Activated T-cell treated with anti-CD3 and anti-CD28 coated beads, Interleukin-2, amount 50 U/mL, for 24 hours (primary cell): ENCODE results near the gene TEX2.
"Not testable (repeated sequence)": the region's sequence is repeated elsewhere in the genome, so short reads cannot be mapped to it uniquely, and the experiment has no call there.

Source experiments
- DNase-seq: peaks from one replicate; pipeline ENCODE4 v3.0.0-alpha.2; 2020
- H3K27ac Mint-ChIP-seq: 2 replicates; pipeline ENCODE4 v1.8.0; 2020; ENCODE audit warnings: mild to moderate bottlenecking, mixed read lengths
- H3K27me3 Mint-ChIP-seq: 2 replicates; pipeline ENCODE4 v1.8.0; 2020; ENCODE audit warnings: mixed read lengths
- H3K36me3 Mint-ChIP-seq: 2 replicates; pipeline ENCODE4 v1.8.0; 2020; ENCODE audit warnings: low read depth, mixed read lengths
- H3K4me1 Mint-ChIP-seq: 2 replicates; pipeline ENCODE4 v1.8.0; 2020; ENCODE audit warnings: low read depth, mixed read lengths
- H3K4me3 Mint-ChIP-seq: 2 replicates; pipeline ENCODE4 v1.8.0; 2020; ENCODE audit warnings: mild to moderate bottlenecking, moderate library complexity, mixed read lengths
- H3K9me3 Mint-ChIP-seq: 2 replicates; pipeline ENCODE4 v1.8.0; 2020; ENCODE audit warnings: mixed read lengths

TEX2 gene

GRCh38 chr17:64236827-64237403 lies 26.1 kb downstream of the TEX2 start:
- no peak for DNase-seq

GRCh38 chr17:64234961-64235360 lies 28.1 kb downstream of the TEX2 start:
- Mint-ChIP-seq H3K9me3 (no peaks in the 10 kb centered on the region), H3K4me1 (peaks cover 29% of the 10 kb centered on the region), H3K4me3 (no peak overlapping the region)

More at GRCh38 chr17:64236827-64237403, 26.1 kb downstream of the TEX2 start:
- H3K36me3 Mint-ChIP-seq, result peaks cover 21% of the 10 kb centered on the region
- H3K4me1 Mint-ChIP-seq, result peaks cover 37% of the 10 kb centered on the region
- H3K9me3 Mint-ChIP-seq, result no peaks in the 10 kb centered on the region
- H3K4me3 Mint-ChIP-seq, result no peak overlapping the region
- H3K27me3 Mint-ChIP-seq, result no peaks in the 10 kb centered on the region
- H3K27ac Mint-ChIP-seq, result no peak overlapping the region

GRCh38 chr17:64232466-64233262 lies 30.4 kb downstream of the TEX2 start:
- Mint-ChIP-seq H3K4me3 (no peak overlapping the region), H3K36me3 (peaks cover 21% of the 10 kb centered on the region), H3K27me3 (no peaks in the 10 kb centered on the region), H3K4me1 (peaks cover 14% of the 10 kb centered on the region), H3K27ac (no peak overlapping the region), H3K9me3 (no peaks in the 10 kb centered on the region)
- DNase-seq, result no peak

More at GRCh38 chr17:64234961-64235360, 28.1 kb downstream of the TEX2 start:
- no peak for DNase-seq
- H3K36me3 Mint-ChIP-seq, result peaks cover 21% of the 10 kb centered on the region
- H3K27me3 Mint-ChIP-seq, result no peaks in the 10 kb centered on the region
- no peak overlapping the region for H3K27ac Mint-ChIP-seq

- no peak overlapping the region for H3K27ac Mint-ChIP-seq
Observed at GRCh38 chr17:64231567-64232141, 31.4 kb downstream of the TEX2 start.

GRCh38 chr17:64230791-64231408 lies 32.2 kb downstream of the TEX2 start:
- H3K9me3 Mint-ChIP-seq, result no peaks in the 10 kb centered on the region
- no peak for DNase-seq
- H3K27me3 Mint-ChIP-seq, result no peaks in the 10 kb centered on the region
- no peak overlapping the region for H3K4me3 Mint-ChIP-seq
- no peak overlapping the region for H3K27ac Mint-ChIP-seq
- peaks cover 3% of the 10 kb centered on the region for H3K4me1 Mint-ChIP-seq
- H3K36me3 Mint-ChIP-seq, result peaks cover 13% of the 10 kb centered on the region

More at GRCh38 chr17:64231567-64232141, 31.4 kb downstream of the TEX2 start:
- H3K4me1 Mint-ChIP-seq, result peaks cover 4% of the 10 kb centered on the region
- no peak overlapping the region for H3K4me3 Mint-ChIP-seq
- H3K36me3 Mint-ChIP-seq, result peaks cover 14% of the 10 kb centered on the region
- H3K27me3 Mint-ChIP-seq, result no peaks in the 10 kb centered on the region
- no peaks in the 10 kb centered on the region for H3K9me3 Mint-ChIP-seq
- no peak for DNase-seq

- peaks cover 11% of the 10 kb centered on the region for H3K36me3 Mint-ChIP-seq
- H3K4me3 Mint-ChIP-seq, result no peak overlapping the region
- no peaks in the 10 kb centered on the region for H3K9me3 Mint-ChIP-seq
- no peaks in the 10 kb centered on the region for H3K27me3 Mint-ChIP-seq
- H3K27ac Mint-ChIP-seq, result no peak overlapping the region
- peaks cover 2% of the 10 kb centered on the region for H3K4me1 Mint-ChIP-seq
- DNase-seq, result no peak
Observed at GRCh38 chr17:64229815-64230728, 33.0 kb downstream of the TEX2 start.

GRCh38 chr17:64226132-64226531 lies 36.9 kb downstream of the TEX2 start:
- H3K27me3 Mint-ChIP-seq, result no peaks in the 10 kb centered on the region
- H3K27ac Mint-ChIP-seq, result no peak overlapping the region
- H3K36me3 Mint-ChIP-seq, result no peaks in the 10 kb centered on the region
- no peak overlapping the region for H3K4me3 Mint-ChIP-seq
- H3K4me1 Mint-ChIP-seq, result peaks cover 2% of the 10 kb centered on the region
- DNase-seq, result no peak
- no peaks in the 10 kb centered on the region for H3K9me3 Mint-ChIP-seq

- DNase-seq, result no peak
- H3K27ac Mint-ChIP-seq, result no peak overlapping the region
- H3K9me3 Mint-ChIP-seq, result no peaks in the 10 kb centered on the region
- no peaks in the 10 kb centered on the region for H3K4me1 Mint-ChIP-seq
- H3K4me3 Mint-ChIP-seq, result no peak overlapping the region
- no peaks in the 10 kb centered on the region for H3K36me3 Mint-ChIP-seq
- no peaks in the 10 kb centered on the region for H3K27me3 Mint-ChIP-seq
Observed at GRCh38 chr17:64225410-64225809, 37.6 kb downstream of the TEX2 start.

GRCh38 chr17:64223931-64224629 lies 39.0 kb downstream of the TEX2 start:
- H3K4me1 Mint-ChIP-seq, result peaks cover 5% of the 10 kb centered on the region
- H3K9me3 Mint-ChIP-seq, result no peaks in the 10 kb centered on the region
- H3K27ac Mint-ChIP-seq, result no peak overlapping the region
- no peak overlapping the region for H3K4me3 Mint-ChIP-seq
- H3K27me3 Mint-ChIP-seq, result no peaks in the 10 kb centered on the region
- DNase-seq, result no peak
- H3K36me3 Mint-ChIP-seq, result no peaks in the 10 kb centered on the region

- no peaks in the 10 kb centered on the region for H3K9me3 Mint-ChIP-seq
- no peak overlapping the region for H3K27ac Mint-ChIP-seq
- no peak overlapping the region for H3K4me3 Mint-ChIP-seq
- DNase-seq, result no peak
- peaks cover 10% of the 10 kb centered on the region for H3K4me1 Mint-ChIP-seq
- H3K27me3 Mint-ChIP-seq, result no peaks in the 10 kb centered on the region
- H3K36me3 Mint-ChIP-seq, result no peaks in the 10 kb centered on the region
Observed at GRCh38 chr17:64223283-64223682, 39.8 kb downstream of the TEX2 start.

- no peak for DNase-seq
- Mint-ChIP-seq H3K27ac (no peak overlapping the region), H3K9me3 (no peaks in the 10 kb centered on the region), H3K4me1 (peaks cover 21% of the 10 kb centered on the region), H3K36me3 (no peaks in the 10 kb centered on the region), H3K4me3 (no peak overlapping the region), H3K27me3 (no peaks in the 10 kb centered on the region)
Observed at GRCh38 chr17:64221679-64222078, 41.4 kb downstream of the TEX2 start.

GRCh38 chr17:64220604-64221003 lies 42.5 kb downstream of the TEX2 start:
- H3K27ac Mint-ChIP-seq, DNase-seq, H3K27me3 Mint-ChIP-seq, H3K9me3 Mint-ChIP-seq, H3K36me3 Mint-ChIP-seq, H3K4me3 Mint-ChIP-seq: not testable (repeated sequence)
- H3K4me1 Mint-ChIP-seq, result peaks cover 25% of the 10 kb centered on the region

GRCh38 chr17:64219571-64219970 lies 43.5 kb downstream of the TEX2 start:
- peaks cover 2% of the 10 kb centered on the region for H3K36me3 Mint-ChIP-seq
- H3K4me1 Mint-ChIP-seq, result peaks cover 25% of the 10 kb centered on the region
- DNase-seq, result no peak
- H3K27ac Mint-ChIP-seq, result no peak overlapping the region
- no peak overlapping the region for H3K4me3 Mint-ChIP-seq
- no peaks in the 10 kb centered on the region for H3K27me3 Mint-ChIP-seq
- no peaks in the 10 kb centered on the region for H3K9me3 Mint-ChIP-seq
